Ovary (tissue), 9 donors: ENCODE results near the gene MMP10. TPM values are rescaled to one million over a fixed set of nuclear protein-coding genes. Genes with fewer than 3 reads are reported as not detected.

Experiments used
- DNase-seq, 5 donors: peaks; one replicate each; pipeline ENCODE4 v3.0.0-alpha.2; 2019 to 2020
- H3K27ac ChIP-seq, 2 donors: fragments of 200-600 bp; one replicate each; pipeline versions ENCODE4 v1.5.1 to v1.8.0; 2019 to 2022
- H3K27me3 ChIP-seq: fragments of 200-600 bp; one replicate; pipeline ENCODE4 v1.8.0; 2022
- H3K36me3 ChIP-seq: fragments of 200-600 bp; sonication (generic); one replicate; pipeline ENCODE4 v1.5.1; 2019
- H3K4me1 ChIP-seq: one replicate; pipeline ENCODE4 v1.8.1; 2013; ENCODE audit warnings: mild to moderate bottlenecking, moderate library complexity; ENCODE audit not compliant: insufficient read depth
- H3K4me3 ChIP-seq: fragments of 200-600 bp; sonication (generic); one replicate; pipeline ENCODE4 v1.5.1; 2017
- H3K9me3 ChIP-seq, 2 donors: fragments of 200-600 bp in 1 of 2; sonication (generic) in 1 of 2; one replicate each; pipeline versions ENCODE4 v1.5.1 to v1.8.1; 2013 to 2019; ENCODE audit warnings: mild to moderate bottlenecking in 1 of 2, moderate library complexity in 1 of 2
- CTCF ChIP-seq, 3 donors: fragments of 450-650 bp in 2 of 3; fragments of 200-600 bp in 1 of 3; IDR thresholded peaks; one replicate each; pipeline versions ENCODE4 v1.5.1 to v1.8.0; 2016 to 2022; ENCODE audit warnings: antibody characterized with exemption in 3 of 3, mild to moderate bottlenecking in 1 of 3
- EP300 ChIP-seq: sonication (generic); formaldehyde crosslinking; IDR thresholded peaks from one replicate; pipeline ENCODE4 v1.6.1; 2017; ENCODE audit warnings: antibody characterized with exemption
- POLR2A ChIP-seq: fragments of 450-650 bp; IDR thresholded peaks from one replicate; pipeline ENCODE4 v1.6.1; 2017; ENCODE audit warnings: antibody characterized with exemption, mild to moderate bottlenecking, moderate library complexity
- WGBS, 3 donors: extraction: QIAGEN DNeasy Blood & Tissue Kit in 1 of 3; methylation state at CpG; one replicate each; pipeline versions ENCODE4 v1.1.5 to v1.1.7; 2013 to 2017; 5-methylcytosine and 5-hydroxymethylcytosine counted together
- intact Hi-C, 4 donors: fragments of 100-400 bp; cut with DNase I; formaldehyde crosslinking; loops; one replicate each; pipeline versions ENCODE4 v1.11.0 to v1.15.1; 2022 to 2023
- polyA plus RNA-seq, 2 donors: library from polyadenylated mRNA; stranded (reverse); fragments of 200-250 nt in 1 of 2; fragments of 350-450 nt in 1 of 2; fragmentation: Illumina TruSeq in 1 of 2; extraction: RNeasy Lipid Tissue Mini Kit (QIAGEN cat#74804) in 1 of 2; gene quantifications; one replicate each; pipeline ENCODE4 v1.2.3, GENCODE V29; 2013 to 2014
- total RNA-seq, 7 donors: library from RNA; depleted of rRNA in 2 of 7; stranded (reverse); fragments of >200 nt in 2 of 7; fragmentation: NEBNext Ultra II Directional in 3 of 7; extraction: Animal tissue kit (Norgen Biotek cat#: 25700) in 3 of 7; gene quantifications; one replicate each; pipeline versions ENCODE4 v1.1.0 to v1.2.4, GENCODE V29; 2016 to 2023
- donor health status: DM: no; HTN: no; CAD: no; lungs with moderate emphysema.
- donor health status: DM: no; HTN: no; CAD: no.
- donor health status: Bipolar disorder and iron deficiency.
- donor health status: DM: yes; HTN: yes; CAD: no.
- donor health status: DM: no; HTN: no; CAD: no.
- donor health status: DM: yes; HTN: yes; CAD: no.

The MMP10 gene
- total and polyA plus RNA-seq, 9 donors = 0.61 to 1.1 TPM; not detected in 7

GRCh38 chr11:102729849-102730815 lies 50.3 kb downstream of the MMP10 start:
- H3K27ac ChIP-seq = no peak overlapping the region
- WGBS, 3 donors = 51 to 63% (median 52%) methylated on average over 9 of the region's 9 CpGs
- no peak for TF ChIP-seq CTCF (IDR thresholded peaks at IDR 0.05)
- no peak for TF ChIP-seq EP300
- TF ChIP-seq POLR2A = no peak
- DNase-seq = no peak
- no peaks in the 10 kb centered on the region for H3K36me3 ChIP-seq
- intact Hi-C loops = no loop called here
- no peak overlapping the region for H3K4me3 ChIP-seq
- no peaks in the 10 kb centered on the region for H3K9me3 ChIP-seq
- H3K4me1 ChIP-seq = no peaks in the 10 kb centered on the region
- no peaks in the 10 kb centered on the region for H3K27me3 ChIP-seq

GRCh38 chr11:102727890-102728289 lies 52.5 kb downstream of the MMP10 start:
- Histone ChIP-seq H3K27me3 (no peaks in the 10 kb centered on the region), H3K4me1 (no peaks in the 10 kb centered on the region), H3K36me3 (no peaks in the 10 kb centered on the region), H3K9me3 (no peaks in the 10 kb centered on the region), H3K4me3 (no peak overlapping the region), H3K27ac (no peak overlapping the region)
- TF ChIP-seq CTCF (IDR thresholded peaks at IDR 0.05) (no peak), POLR2A (no peak), EP300 (no peak)
- intact Hi-C loops = no loop called here
- DNase-seq = no peak
- WGBS, 3 donors = 85 to 94% (median 93%) methylated on average over 2 of the region's 2 CpGs

- H3K4me1 ChIP-seq = no peaks in the 10 kb centered on the region
- no peak within 1 kb of the TSS for H3K4me3 ChIP-seq
- H3K27ac ChIP-seq = no peak within 1 kb of the TSS
- TF ChIP-seq CTCF (IDR thresholded peaks at IDR 0.05) (no peak), EP300 (no peak), POLR2A (no peak)
- 32 to 49% (median 34%) methylated on average over 2 of the region's 2 CpGs for WGBS, 3 donors
- DNase-seq = no peak
- no peaks in the 10 kb centered on the region for H3K27me3 ChIP-seq
- H3K36me3 ChIP-seq = no peaks in the 10 kb centered on the region
- intact Hi-C loops = no loop called here
- H3K9me3 ChIP-seq = no peaks in the 10 kb centered on the region
These were observed 55.4 kb downstream of the MMP10 start, which contains the start of gene MMP8 for GRCh38 chr11:102724904-102725500. MMP8 (minus strand) TSS chr11:102724954; CDS start chr11:102724855, 99 bp downstream.

- Histone ChIP-seq H3K4me1 (no peaks in the 10 kb centered on the region), H3K27me3 (no peaks in the 10 kb centered on the region), H3K9me3 (no peaks in the 10 kb centered on the region), H3K27ac (no peak overlapping the region), H3K36me3 (no peaks in the 10 kb centered on the region), H3K4me3 (no peak overlapping the region)
- no peak for DNase-seq
- no peak for TF ChIP-seq POLR2A
- no peak for TF ChIP-seq EP300
- no peak for TF ChIP-seq CTCF (IDR thresholded peaks at IDR 0.05)
- intact Hi-C loops = no loop called here
These were observed 57.6 kb downstream of the MMP10 start for GRCh38 chr11:102722821-102723220.

Other genes starting within 250 kb of the MMP10 start
- gene MMP7, start 249.9 kb downstream of the MMP10 start, total RNA-seq = 10 to 100 TPM in 1 of 7 donors, 1 to 10 TPM in 4, under 1 TPM in 1, not detected in 1; 0.50 to 66.3 (median 4.5) TPM
- under 1 TPM; 0.33 to 0.48 TPM for gene MMP7, start 249.9 kb downstream of the MMP10 start, polyA plus RNA-seq
- gene MMP20, start 155.3 kb downstream of the MMP10 start, total RNA-seq = not detected
- gene MMP20, start 155.3 kb downstream of the MMP10 start, polyA plus RNA-seq = not detected
- gene MMP27, start 74.9 kb downstream of the MMP10 start, total RNA-seq = not detected
- gene MMP27, start 74.9 kb downstream of the MMP10 start, polyA plus RNA-seq = under 1 TPM in 1 of 2 donors, not detected in 1; 0.12 TPM
- not detected for gene MMP8, start 55.7 kb downstream of the MMP10 start, total RNA-seq
- under 1 TPM in 1 of 2 donors, not detected in 1; 0.02 TPM for gene MMP8, start 55.7 kb downstream of the MMP10 start, polyA plus RNA-seq
- gene MMP1, start 17.5 kb upstream of the MMP10 start, total RNA-seq = under 1 TPM in 1 of 7 donors, not detected in 6; 0.18 TPM
- under 1 TPM in 1 of 2 donors, not detected in 1; 0.25 TPM for gene MMP1, start 17.5 kb upstream of the MMP10 start, polyA plus RNA-seq
- under 1 TPM in 1 of 7 donors, not detected in 6; 0.37 TPM for gene MMP3, start 63.0 kb upstream of the MMP10 start, total RNA-seq
- under 1 TPM; 0.04 to 0.35 TPM for gene MMP3, start 63.0 kb upstream of the MMP10 start, polyA plus RNA-seq
- not detected for gene MMP12, start 94.4 kb upstream of the MMP10 start, total RNA-seq
- not detected for gene MMP12, start 94.4 kb upstream of the MMP10 start, polyA plus RNA-seq
- not detected for gene MMP13, start 175.1 kb upstream of the MMP10 start, total RNA-seq
- not detected for gene MMP13, start 175.1 kb upstream of the MMP10 start, polyA plus RNA-seq